ENCODE data around the gene NRG2. TPM values are rescaled to one million over a fixed set of nuclear protein-coding genes. Genes with fewer than 3 reads are reported as not detected.
A peak's percentile ranks its signal among the peaks of the same experiment; 100 is the strongest.

NRG2 gene
- total RNA-seq, 1 donor from 2014 or later, result 1.4 TPM

GRCh38 chr5:140076788-140077187, 33.7 kb upstream of the NRG2 start:
- H3K9me3 Mint-ChIP-seq, result no peaks in the 10 kb centered on the region
- no peaks in the 10 kb centered on the region for H3K36me3 Mint-ChIP-seq
- H3K27me3 Mint-ChIP-seq, result peaks cover 59% of the 10 kb centered on the region
- no peak overlapping the region for H3K4me3 Mint-ChIP-seq
- H3K4me1 Mint-ChIP-seq (ENCODE audit: unreplicated experiment), result no peaks in the 10 kb centered on the region
- DNase-seq (ENCODE audit: extremely low spot score, unreplicated experiment), result no peak
- H3K27ac Mint-ChIP-seq, result no peak overlapping the region
- TF ChIP-seq, protein P1, sequence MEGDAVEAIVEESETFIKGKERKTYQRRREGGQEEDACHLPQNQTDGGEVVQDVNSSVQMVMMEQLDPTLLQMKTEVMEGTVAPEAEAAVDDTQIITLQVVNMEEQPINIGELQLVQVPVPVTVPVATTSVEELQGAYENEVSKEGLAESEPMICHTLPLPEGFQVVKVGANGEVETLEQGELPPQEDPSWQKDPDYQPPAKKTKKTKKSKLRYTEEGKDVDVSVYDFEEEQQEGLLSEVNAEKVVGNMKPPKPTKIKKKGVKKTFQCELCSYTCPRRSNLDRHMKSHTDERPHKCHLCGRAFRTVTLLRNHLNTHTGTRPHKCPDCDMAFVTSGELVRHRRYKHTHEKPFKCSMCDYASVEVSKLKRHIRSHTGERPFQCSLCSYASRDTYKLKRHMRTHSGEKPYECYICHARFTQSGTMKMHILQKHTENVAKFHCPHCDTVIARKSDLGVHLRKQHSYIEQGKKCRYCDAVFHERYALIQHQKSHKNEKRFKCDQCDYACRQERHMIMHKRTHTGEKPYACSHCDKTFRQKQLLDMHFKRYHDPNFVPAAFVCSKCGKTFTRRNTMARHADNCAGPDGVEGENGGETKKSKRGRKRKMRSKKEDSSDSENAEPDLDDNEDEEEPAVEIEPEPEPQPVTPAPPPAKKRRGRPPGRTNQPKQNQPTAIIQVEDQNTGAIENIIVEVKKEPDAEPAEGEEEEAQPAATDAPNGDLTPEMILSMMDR (conservative IDR thresholded peaks at IDR 0.05), result no peak

DNA sequence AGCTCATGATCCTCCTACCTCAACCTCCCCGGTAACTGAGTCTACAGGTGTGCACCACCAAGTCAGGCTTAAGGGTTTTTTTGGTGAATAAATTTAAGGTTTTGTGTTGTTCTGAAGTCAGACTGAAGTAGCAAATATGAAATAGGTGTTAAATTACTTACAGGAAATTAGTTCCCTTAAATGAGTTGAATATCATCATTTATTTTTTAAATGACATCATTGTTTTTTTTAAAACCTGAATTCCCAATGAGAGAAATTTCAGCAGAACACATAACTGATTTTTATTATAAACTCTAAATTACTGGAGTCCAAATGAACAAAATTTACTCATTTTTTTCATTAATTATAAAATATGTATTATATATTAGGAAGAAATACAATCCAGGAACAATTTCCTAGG, 33.0 kb upstream of the NRG2 start:
- Mint-ChIP-seq H3K4me3 (no peak overlapping the region), H3K9me3 (no peaks in the 10 kb centered on the region), H3K27me3 (peaks cover 62% of the 10 kb centered on the region), H3K27ac (no peak overlapping the region), H3K36me3 (no peaks in the 10 kb centered on the region), H3K4me1 (ENCODE audit: unreplicated experiment) (no peaks in the 10 kb centered on the region)
- no peak for DNase-seq (ENCODE audit: extremely low spot score, unreplicated experiment)
- TF ChIP-seq, protein P1 (conservative IDR thresholded peaks at IDR 0.05), result no peak

- H3K9me3 Mint-ChIP-seq, result no peaks in the 10 kb centered on the region
- no peak overlapping the region for H3K4me3 Mint-ChIP-seq
- no peak for DNase-seq (ENCODE audit: extremely low spot score, unreplicated experiment)
- H3K4me1 Mint-ChIP-seq (ENCODE audit: unreplicated experiment), result no peaks in the 10 kb centered on the region
- peaks cover 64% of the 10 kb centered on the region for H3K27me3 Mint-ChIP-seq
- TF ChIP-seq, protein P1 (conservative IDR thresholded peaks at IDR 0.05), result peak; percentile 27
- H3K27ac Mint-ChIP-seq, result no peak overlapping the region
- no peaks in the 10 kb centered on the region for H3K36me3 Mint-ChIP-seq
Observed at GRCh38 chr5:140075371-140075770, 32.3 kb upstream of the NRG2 start.

DNA sequence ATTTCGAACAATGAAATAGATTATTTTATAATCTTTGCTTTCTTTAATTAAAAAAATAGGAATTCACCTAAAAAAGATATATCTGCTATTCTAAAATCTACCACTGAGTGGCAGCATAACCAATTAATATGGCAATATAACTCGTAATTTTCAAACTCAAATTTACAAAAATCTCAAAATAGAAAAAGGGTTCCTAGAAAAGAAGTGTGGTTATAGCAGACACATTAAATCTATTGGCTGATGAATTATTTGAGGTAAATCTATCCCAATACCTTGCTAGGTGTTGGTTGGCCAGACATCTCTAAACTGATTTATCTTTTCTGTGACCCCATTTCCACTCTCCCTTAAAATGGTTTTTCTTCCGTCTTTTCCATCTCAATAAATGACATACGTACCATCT, 30.2 kb upstream of the NRG2 start:
- Mint-ChIP-seq H3K27ac (no peak overlapping the region), H3K4me1 (ENCODE audit: unreplicated experiment) (no peaks in the 10 kb centered on the region), H3K36me3 (no peaks in the 10 kb centered on the region), H3K4me3 (no peak overlapping the region), H3K27me3 (peaks cover 70% of the 10 kb centered on the region), H3K9me3 (no peaks in the 10 kb centered on the region)
- TF ChIP-seq, protein P1 (conservative IDR thresholded peaks at IDR 0.05), result peak; percentile 91
- DNase-seq (ENCODE audit: extremely low spot score, unreplicated experiment), result no peak

- H3K4me1 Mint-ChIP-seq (ENCODE audit: unreplicated experiment), result no peaks in the 10 kb centered on the region
- no peak overlapping the region for H3K27ac Mint-ChIP-seq
- H3K4me3 Mint-ChIP-seq, result no peak overlapping the region
- H3K27me3 Mint-ChIP-seq, result peaks cover 71% of the 10 kb centered on the region
- H3K9me3 Mint-ChIP-seq, result no peaks in the 10 kb centered on the region
- DNase-seq (ENCODE audit: extremely low spot score, unreplicated experiment), result no peak
- TF ChIP-seq, protein P1 (conservative IDR thresholded peaks at IDR 0.05), result no peak
- H3K36me3 Mint-ChIP-seq, result no peaks in the 10 kb centered on the region
Observed at GRCh38 chr5:140072812-140073211, 29.7 kb upstream of the NRG2 start.

- Mint-ChIP-seq H3K4me1 (ENCODE audit: unreplicated experiment) (no peaks in the 10 kb centered on the region), H3K4me3 (no peak overlapping the region), H3K27me3 (peaks cover 35% of the 10 kb centered on the region), H3K9me3 (no peaks in the 10 kb centered on the region), H3K27ac (no peak overlapping the region), H3K36me3 (no peaks in the 10 kb centered on the region)
- no peak for DNase-seq (ENCODE audit: extremely low spot score, unreplicated experiment)
- TF ChIP-seq, protein P1 (conservative IDR thresholded peaks at IDR 0.05), result no peak
Observed at GRCh38 chr5:140060816-140061215, 17.7 kb upstream of the NRG2 start.
